DND-41 (cell line): Measurements from ENCODE around the gene CYP27A1.

Experiments used
- ATAC-seq: fragments of 200-7000 bp; cut with Tn5 transposase; 3 replicates; pipeline ENCODE4 v1.9.1; 2021; ENCODE audit warnings: low read depth; ENCODE audit not compliant: insufficient read depth
- DNase-seq: peaks from one replicate; pipeline ENCODE4 v3.0.0-alpha.2; 2020
- H2AFZ ChIP-seq: 2 replicates; pipeline ENCODE4 v1.6.0; 2012; ENCODE audit warnings: low read depth, low read length
- H3K27ac ChIP-seq: 2 replicates; pipeline ENCODE4 v1.5.1; 2012; ENCODE audit warnings: low read length, inconsistent platforms
- H3K27me3 ChIP-seq: fragments of 200-600 bp; sonication (generic); 2 replicates; pipeline ENCODE4 v1.6.0; 2012; ENCODE audit warnings: low read length, mild to moderate bottlenecking, inconsistent platforms; ENCODE audit not compliant: insufficient read depth, poor library complexity
- H3K36me3 ChIP-seq: 2 replicates; pipeline ENCODE4 v1.5.1; 2012; ENCODE audit warnings: low read length, inconsistent platforms; ENCODE audit not compliant: insufficient read depth
- H3K4me1 ChIP-seq: 2 replicates; pipeline ENCODE4 v1.5.1; 2012; ENCODE audit warnings: mild to moderate bottlenecking, low read length; ENCODE audit not compliant: insufficient read depth
- H3K4me2 ChIP-seq: 2 replicates; pipeline ENCODE4 v1.6.0; 2012; ENCODE audit warnings: mild to moderate bottlenecking, moderate library complexity, low read length, inconsistent platforms; ENCODE audit not compliant: insufficient read depth
- H3K4me3 ChIP-seq, 2 experiments: fragments of 200-600 bp in 1 of 2; shearing (Covaris generic) in 1 of 2; 2 replicates each; pipeline ENCODE4 v1.5.1; 2012 to 2016; ENCODE audit warnings: inconsistent platforms in 2 of 2, low read length in 2 of 2, mild to moderate bottlenecking in 2 of 2, low read depth in 1 of 2, moderate library complexity in 1 of 2
- H3K79me2 ChIP-seq: 2 replicates; pipeline ENCODE4 v1.6.0; 2012; ENCODE audit warnings: low read length, inconsistent platforms; ENCODE audit not compliant: insufficient read depth
- H3K9ac ChIP-seq: 2 replicates; pipeline ENCODE4 v1.6.0; 2012; ENCODE audit warnings: low read depth, mild to moderate bottlenecking, inconsistent platforms, low read length, moderate library complexity
- H3K9me3 ChIP-seq: 2 replicates; pipeline ENCODE4 v1.5.1; 2012; ENCODE audit warnings: low read length, moderate library complexity, mild to moderate bottlenecking, inconsistent platforms; ENCODE audit not compliant: insufficient read depth, severe bottlenecking
- H4K20me1 ChIP-seq: 2 replicates; pipeline ENCODE4 v1.6.0; 2012; ENCODE audit warnings: low read length; ENCODE audit not compliant: insufficient read depth
- EZH2 ChIP-seq: IDR thresholded peaks from 3 replicates; pipeline ENCODE4 v1.6.1; 2012; ENCODE audit warnings: borderline replicate concordance, low read depth, mild to moderate bottlenecking, moderate library complexity, low read length, inconsistent platforms; ENCODE audit not compliant: severe bottlenecking
- TF ChIP-seq, protein P1 (sequence below): IDR thresholded peaks from 2 replicates; pipeline ENCODE4 v1.5.1; 2012; ENCODE audit warnings: borderline replicate concordance, low read length, moderate library complexity, mild to moderate bottlenecking; ENCODE audit not compliant: poor library complexity, severe bottlenecking; ENCODE audit errors: extremely low read depth

Gene CYP27A1

DNA sequence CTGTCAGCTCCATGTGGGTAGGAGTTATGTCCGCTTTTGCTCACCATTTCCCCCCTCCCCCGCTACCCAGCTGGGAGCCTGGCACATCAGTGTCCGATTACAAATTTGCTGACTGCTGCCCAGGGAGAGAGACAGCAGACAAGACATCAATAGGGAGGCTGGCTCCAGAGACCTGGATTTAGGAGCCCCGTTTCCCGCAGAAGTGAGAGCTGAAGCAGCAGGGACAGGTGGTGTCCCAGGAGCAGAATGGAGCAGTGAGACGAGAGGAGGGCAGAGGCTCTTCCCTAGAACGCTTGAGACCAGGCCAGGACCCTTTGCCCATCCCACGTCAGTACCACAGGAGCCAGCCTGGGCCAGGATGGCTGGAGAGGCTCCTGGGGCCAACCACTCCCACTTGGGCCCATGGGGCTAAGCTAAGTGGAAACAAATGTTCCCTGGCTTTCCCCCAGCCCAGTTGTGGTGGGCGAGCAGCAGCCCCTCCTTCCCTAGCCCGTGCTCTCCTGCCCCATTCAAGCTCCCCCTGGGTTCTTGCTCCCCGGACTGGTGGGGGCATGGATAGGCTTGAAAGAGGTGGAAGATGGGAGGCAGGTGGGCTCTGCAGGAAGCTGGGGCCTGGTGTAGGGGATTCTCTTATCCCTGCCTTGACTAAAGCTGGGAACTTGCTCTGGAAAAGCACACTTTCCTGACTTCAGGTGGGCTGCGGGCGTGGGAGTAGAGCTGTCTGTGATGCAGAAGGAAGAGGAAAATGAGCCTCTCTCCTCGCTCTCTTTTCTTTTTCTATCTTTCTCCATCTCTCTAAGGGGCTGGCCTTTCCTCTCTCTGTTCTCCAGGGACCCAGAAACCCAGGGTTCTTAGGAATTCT is 73.6 kb downstream of the CYP27A1 start:
- Histone ChIP-seq H3K4me2 (peak overlapping the region; percentile 23; the same call in 1 of the 2 replicates), H3K4me1 (peaks cover 14% of the 10 kb centered on the region), H3K36me3 (no peaks in the 10 kb centered on the region), H4K20me1 (peaks cover 11% of the 10 kb centered on the region; the same call in 1 of the 2 replicates), H2AFZ (no peak overlapping the region), H3K27ac (no peak overlapping the region), H3K9me3 (no peaks in the 10 kb centered on the region), H3K27me3 (peaks cover 17% of the 10 kb centered on the region), H3K4me3 (no peak overlapping the region), H3K79me2 (no peaks in the 10 kb centered on the region), H3K9ac (no peak overlapping the region)
- no peak for DNase-seq
- no peak for ATAC-seq
- TF ChIP-seq, protein P1, sequence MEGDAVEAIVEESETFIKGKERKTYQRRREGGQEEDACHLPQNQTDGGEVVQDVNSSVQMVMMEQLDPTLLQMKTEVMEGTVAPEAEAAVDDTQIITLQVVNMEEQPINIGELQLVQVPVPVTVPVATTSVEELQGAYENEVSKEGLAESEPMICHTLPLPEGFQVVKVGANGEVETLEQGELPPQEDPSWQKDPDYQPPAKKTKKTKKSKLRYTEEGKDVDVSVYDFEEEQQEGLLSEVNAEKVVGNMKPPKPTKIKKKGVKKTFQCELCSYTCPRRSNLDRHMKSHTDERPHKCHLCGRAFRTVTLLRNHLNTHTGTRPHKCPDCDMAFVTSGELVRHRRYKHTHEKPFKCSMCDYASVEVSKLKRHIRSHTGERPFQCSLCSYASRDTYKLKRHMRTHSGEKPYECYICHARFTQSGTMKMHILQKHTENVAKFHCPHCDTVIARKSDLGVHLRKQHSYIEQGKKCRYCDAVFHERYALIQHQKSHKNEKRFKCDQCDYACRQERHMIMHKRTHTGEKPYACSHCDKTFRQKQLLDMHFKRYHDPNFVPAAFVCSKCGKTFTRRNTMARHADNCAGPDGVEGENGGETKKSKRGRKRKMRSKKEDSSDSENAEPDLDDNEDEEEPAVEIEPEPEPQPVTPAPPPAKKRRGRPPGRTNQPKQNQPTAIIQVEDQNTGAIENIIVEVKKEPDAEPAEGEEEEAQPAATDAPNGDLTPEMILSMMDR = no peak
- no peak for TF ChIP-seq EZH2

DNA sequence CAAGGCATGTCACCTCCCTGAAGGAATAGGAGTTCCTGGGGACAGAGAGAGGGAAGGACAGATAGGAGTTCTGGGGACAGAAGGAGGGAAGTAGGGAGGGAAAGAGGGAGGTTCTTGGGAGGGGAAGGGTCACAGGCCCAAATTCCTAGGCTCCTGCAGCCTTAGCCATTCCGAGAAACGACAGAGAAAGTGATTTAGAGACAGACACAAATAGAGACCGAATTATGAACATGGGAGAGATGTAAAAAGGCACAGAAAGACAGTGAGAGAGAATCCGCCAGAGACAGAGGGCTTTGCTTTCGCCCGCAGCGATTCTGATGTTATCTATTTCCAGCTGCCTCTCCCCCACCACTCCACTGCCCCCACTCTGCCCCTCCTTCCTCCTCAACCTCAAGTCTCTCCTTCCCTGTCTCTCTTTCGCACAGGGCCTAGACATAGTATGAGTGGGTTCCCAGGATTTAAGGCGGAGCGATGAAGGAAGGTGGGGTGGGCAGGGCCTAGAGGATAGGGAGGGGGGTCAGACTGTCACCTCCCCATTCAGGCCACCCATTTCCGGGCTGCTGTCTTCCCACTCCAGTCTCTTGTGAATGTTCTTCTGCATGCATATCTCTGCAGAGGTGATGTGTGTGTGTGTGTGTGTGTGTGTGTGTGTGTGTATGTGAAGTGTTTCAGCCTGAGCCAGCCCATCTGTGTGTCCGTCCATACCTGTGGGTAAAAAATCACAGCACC is 74.4 kb downstream of the CYP27A1 start:
- Histone ChIP-seq H3K9me3 (no peaks in the 10 kb centered on the region), H3K27me3 (peaks cover 17% of the 10 kb centered on the region), H3K79me2 (no peaks in the 10 kb centered on the region), H3K4me3 (no peak overlapping the region), H3K4me1 (peaks cover 14% of the 10 kb centered on the region), H3K9ac (no peak overlapping the region), H3K27ac (no peak overlapping the region), H3K36me3 (no peaks in the 10 kb centered on the region), H4K20me1 (peaks cover 11% of the 10 kb centered on the region; the same call in 1 of the 2 replicates), H2AFZ (no peak overlapping the region), H3K4me2 (peak overlapping the region; percentile 23; the same call in 1 of the 2 replicates)
- DNase-seq (peak; percentile 66), ATAC-seq (peak; percentile 87)
- no peak for TF ChIP-seq EZH2
- TF ChIP-seq, protein P1 = no peak

DNA sequence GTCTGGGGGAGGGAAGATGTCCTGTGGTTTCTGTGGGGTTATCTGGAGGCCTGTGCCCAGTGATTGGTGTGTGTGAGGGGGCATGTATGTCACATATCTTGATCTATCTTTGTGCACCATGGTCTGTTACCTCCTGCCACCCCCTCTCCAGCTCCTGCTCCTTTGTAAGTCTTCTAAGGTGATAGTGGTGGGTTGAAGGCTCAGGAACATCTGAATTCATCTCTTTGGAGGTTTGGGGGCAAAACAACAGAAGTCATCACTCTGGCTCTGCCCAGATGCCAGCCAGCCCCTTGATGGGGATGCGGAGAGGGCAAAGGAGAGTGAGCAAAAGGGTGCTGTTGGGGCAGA is 74.9 kb downstream of the CYP27A1 start:
- peaks cover 17% of the 10 kb centered on the region for H3K27me3 ChIP-seq
- H3K9me3 ChIP-seq = no peaks in the 10 kb centered on the region

More for the DNA sequence above, 74.9 kb downstream of the CYP27A1 start:
- no peak overlapping the region for H3K9ac ChIP-seq
- TF ChIP-seq, protein P1 = no peak
- TF ChIP-seq EZH2 = no peak
- H3K36me3 ChIP-seq = no peaks in the 10 kb centered on the region
- ATAC-seq (no peak; the same call in 2 of the 3 replicates), DNase-seq (no peak)
- H2AFZ ChIP-seq = no peak overlapping the region
- no peak overlapping the region for H3K4me3 ChIP-seq
- no peaks in the 10 kb centered on the region for H3K79me2 ChIP-seq
- H3K4me2 ChIP-seq = no peak overlapping the region
- peaks cover 14% of the 10 kb centered on the region for H3K4me1 ChIP-seq
- H3K27ac ChIP-seq = no peak overlapping the region
- H4K20me1 ChIP-seq = peaks cover 11% of the 10 kb centered on the region; the same call in 1 of the 2 replicates
